ENCODE results near the gene COL26A1.
A peak's percentile ranks its signal among the peaks of the same experiment; 100 is the strongest.

Gene COL26A1

GRCh38 chr7:101578552-101578951, 215.9 kb downstream of the COL26A1 start:
- no peak for DNase-seq (ENCODE audit: low read depth, low spot score)
- H3K4me3 ChIP-seq (ENCODE audit: low read length): no peak overlapping the region

- DNase-seq (ENCODE audit: low read depth, low spot score): no peak
- no peak overlapping the region for H3K4me3 ChIP-seq (ENCODE audit: low read length)
Observed at GRCh38 chr7:101580596-101580995, 217.9 kb downstream of the COL26A1 start.

- DNase-seq (ENCODE audit: low read depth, low spot score): no peak
- no peak overlapping the region for H3K4me3 ChIP-seq (ENCODE audit: low read length)
Observed at GRCh38 chr7:101581891-101582290, 219.2 kb downstream of the COL26A1 start.

- DNase-seq (ENCODE audit: low read depth, low spot score): no peak
- H3K4me3 ChIP-seq (ENCODE audit: low read length): no peak overlapping the region
Observed at GRCh38 chr7:101582971-101583370, 220.3 kb downstream of the COL26A1 start.

- H3K4me3 ChIP-seq (ENCODE audit: low read length): peak overlapping the region; percentile 23; the same call in 1 of the 2 replicates
- DNase-seq (ENCODE audit: low read depth, low spot score): no peak
Observed at GRCh38 chr7:101586078-101586905, 223.6 kb downstream of the COL26A1 start.

- peak; percentile 91 for DNase-seq (ENCODE audit: low read depth, low spot score)
- H3K4me3 ChIP-seq (ENCODE audit: low read length): peak overlapping the region; percentile 23
Observed at GRCh38 chr7:101586906-101587677, 224.4 kb downstream of the COL26A1 start.

GRCh38 chr7:101588131-101588935, 225.7 kb downstream of the COL26A1 start:
- H3K4me3 ChIP-seq (ENCODE audit: low read length): no peak overlapping the region
- no peak for DNase-seq (ENCODE audit: low read depth, low spot score)

GRCh38 chr7:101589052-101589451, 226.4 kb downstream of the COL26A1 start:
- no peak overlapping the region for H3K4me3 ChIP-seq (ENCODE audit: low read length)
- DNase-seq (ENCODE audit: low read depth, low spot score): no peak

GRCh38 chr7:101589976-101590662, 227.4 kb downstream of the COL26A1 start:
- DNase-seq (ENCODE audit: low read depth, low spot score): no peak
- no peak overlapping the region for H3K4me3 ChIP-seq (ENCODE audit: low read length)

- DNase-seq (ENCODE audit: low read depth, low spot score): no peak
Observed at GRCh38 chr7:101590663-101591435, 228.2 kb downstream of the COL26A1 start.

GRCh38 chr7:101591504-101591903, 228.8 kb downstream of the COL26A1 start:
- DNase-seq (ENCODE audit: low read depth, low spot score): no peak
- H3K4me3 ChIP-seq (ENCODE audit: low read length): no peak overlapping the region

More at GRCh38 chr7:101590663-101591435, 228.2 kb downstream of the COL26A1 start:
- H3K4me3 ChIP-seq (ENCODE audit: low read length): no peak overlapping the region

- H3K4me3 ChIP-seq (ENCODE audit: low read length): no peak overlapping the region
- DNase-seq (ENCODE audit: low read depth, low spot score): no peak
Observed at GRCh38 chr7:101593556-101593955, 230.9 kb downstream of the COL26A1 start.

- DNase-seq (ENCODE audit: low read depth, low spot score): no peak
- no peak overlapping the region for H3K4me3 ChIP-seq (ENCODE audit: low read length)
Observed at GRCh38 chr7:101594790-101595189, 232.1 kb downstream of the COL26A1 start.

GRCh38 chr7:101595246-101595645, 232.6 kb downstream of the COL26A1 start:
- DNase-seq (ENCODE audit: low read depth, low spot score): no peak
- no peak overlapping the region for H3K4me3 ChIP-seq (ENCODE audit: low read length)

GRCh38 chr7:101595766-101596537, 233.3 kb downstream of the COL26A1 start:
- no peak for DNase-seq (ENCODE audit: low read depth, low spot score)
- no peak overlapping the region for H3K4me3 ChIP-seq (ENCODE audit: low read length)

GRCh38 chr7:101596898-101597297, 234.2 kb downstream of the COL26A1 start:
- DNase-seq (ENCODE audit: low read depth, low spot score): no peak
- no peak overlapping the region for H3K4me3 ChIP-seq (ENCODE audit: low read length)

GRCh38 chr7:101597941-101598340, 235.3 kb downstream of the COL26A1 start:
- DNase-seq (ENCODE audit: low read depth, low spot score): no peak
- no peak overlapping the region for H3K4me3 ChIP-seq (ENCODE audit: low read length)

All from Jurkat, Clone E6-1 (cell line).